ENCODE measurements around the gene PAPPA. TPM values are rescaled to one million over a fixed set of nuclear protein-coding genes. Genes with fewer than 3 reads are reported as not detected.

Gene PAPPA
- total RNA-seq, 1 donor from 2014 or later: 0.72 TPM

- H3K9me3 Mint-ChIP-seq: no peaks in the 10 kb centered on the region
- H3K4me1 Mint-ChIP-seq: no peaks in the 10 kb centered on the region
- TF ChIP-seq CTCF (conservative IDR thresholded peaks at IDR 0.05): no peak
- no peak overlapping the region for H3K27ac Mint-ChIP-seq (ENCODE audit: unreplicated experiment)
- peaks cover 3% of the 10 kb centered on the region for H3K27me3 Mint-ChIP-seq (ENCODE audit: low read depth)
- H3K36me3 Mint-ChIP-seq (ENCODE audit: low read depth): no peaks in the 10 kb centered on the region
- H3K4me3 Mint-ChIP-seq: no peak overlapping the region
- no peak for DNase-seq (ENCODE audit: low read depth, low spot score)
These were observed 93.7 kb downstream of the PAPPA start for GRCh38 chr9:116247284-116247683.

GRCh38 chr9:116247791-116248374 is 94.3 kb downstream of the PAPPA start:
- TF ChIP-seq CTCF (conservative IDR thresholded peaks at IDR 0.05): no peak
- Mint-ChIP-seq H3K36me3 (ENCODE audit: low read depth) (no peaks in the 10 kb centered on the region), H3K27ac (ENCODE audit: unreplicated experiment) (no peak overlapping the region), H3K4me3 (no peak overlapping the region), H3K27me3 (ENCODE audit: low read depth) (peaks cover 3% of the 10 kb centered on the region), H3K4me1 (no peaks in the 10 kb centered on the region), H3K9me3 (no peaks in the 10 kb centered on the region)
- DNase-seq (ENCODE audit: low read depth, low spot score): no peak

- DNase-seq (ENCODE audit: low read depth, low spot score): no peak
- TF ChIP-seq CTCF (conservative IDR thresholded peaks at IDR 0.05): no peak
- Mint-ChIP-seq H3K27me3 (ENCODE audit: low read depth) (peaks cover 3% of the 10 kb centered on the region), H3K4me3 (no peak overlapping the region), H3K4me1 (no peaks in the 10 kb centered on the region), H3K9me3 (no peaks in the 10 kb centered on the region), H3K27ac (ENCODE audit: unreplicated experiment) (no peak overlapping the region), H3K36me3 (ENCODE audit: low read depth) (no peaks in the 10 kb centered on the region)
These were observed 97.3 kb downstream of the PAPPA start for GRCh38 chr9:116250891-116251290.

- H3K36me3 Mint-ChIP-seq (ENCODE audit: low read depth): no peaks in the 10 kb centered on the region
- H3K4me1 Mint-ChIP-seq: no peaks in the 10 kb centered on the region
- H3K4me3 Mint-ChIP-seq: no peak overlapping the region
- no peak for TF ChIP-seq CTCF (conservative IDR thresholded peaks at IDR 0.05)
- DNase-seq (ENCODE audit: low read depth, low spot score): no peak
- H3K27me3 Mint-ChIP-seq (ENCODE audit: low read depth): peaks cover 3% of the 10 kb centered on the region
- no peak overlapping the region for H3K27ac Mint-ChIP-seq (ENCODE audit: unreplicated experiment)
- no peaks in the 10 kb centered on the region for H3K9me3 Mint-ChIP-seq
These were observed 97.8 kb downstream of the PAPPA start for GRCh38 chr9:116251366-116251765.

GRCh38 chr9:116260531-116260930 is 106.9 kb downstream of the PAPPA start:
- no peak overlapping the region for H3K27ac Mint-ChIP-seq (ENCODE audit: unreplicated experiment)
- DNase-seq (ENCODE audit: low read depth, low spot score): no peak
- no peaks in the 10 kb centered on the region for H3K4me1 Mint-ChIP-seq
- no peaks in the 10 kb centered on the region for H3K36me3 Mint-ChIP-seq (ENCODE audit: low read depth)
- H3K27me3 Mint-ChIP-seq (ENCODE audit: low read depth): no peaks in the 10 kb centered on the region
- no peak for TF ChIP-seq CTCF (conservative IDR thresholded peaks at IDR 0.05)
- H3K4me3 Mint-ChIP-seq: no peak overlapping the region
- no peaks in the 10 kb centered on the region for H3K9me3 Mint-ChIP-seq

All from neural crest cell (in vitro differentiated cells).